IMR-90 (cell line): Measurements from ENCODE around the gene ARHGEF40. TPM values are rescaled to one million over a fixed set of nuclear protein-coding genes. Genes with fewer than 3 reads are reported as not detected.

ENCODE experiments used
- ATAC-seq: fragments of 200-7000 bp; cut with Tn5 transposase; 2 replicates; pipeline ENCODE4 v1.9.1; 2020; ENCODE audit warnings: low read depth, mild to moderate bottlenecking, moderate library complexity
- BruUV-seq: library from RNA; stranded (reverse); fragments of 400-500 nt; replicated peaks from 2 replicates; lab custom pipeline; 2021; lab: Mats Ljungman, UMichigan
- CTCF ChIA-PET: fragments of 300-600 bp; formaldehyde crosslinking; extraction: SDS; loops from one replicate; lab custom pipeline; 2021; ENCODE audit warnings: antibody characterized with exemption; lab: Yijun Ruan, JAX
- POLR2A ChIA-PET: fragments of 300-600 bp; sonication (Branson Sonifier 250); formaldehyde crosslinking; loops from one replicate; lab custom pipeline; 2022; ENCODE audit warnings: antibody characterized with exemption; ENCODE audit not compliant: unreplicated experiment; lab: Charles Lee
- DNase-seq: peaks from one replicate; pipeline ENCODE4 v3.0.0; 2013
- H2AFZ ChIP-seq: replicated peaks from 2 replicates; pipeline ENCODE3; 2013; ENCODE audit warnings: low read length, mild to moderate bottlenecking; ENCODE audit not compliant: poor library complexity
- H2AK5ac ChIP-seq: 2 replicates; pipeline ENCODE4 v1.6.1; 2013; ENCODE audit warnings: low read depth, low read length, inconsistent platforms
- H2AK9ac ChIP-seq: replicated peaks from 2 replicates; pipeline ENCODE3; 2013; ENCODE audit warnings: mild to moderate bottlenecking, low read depth, low read length, moderate library complexity; ENCODE audit not compliant: poor library complexity
- H2BK120ac ChIP-seq: 2 replicates; pipeline ENCODE4 v1.6.1; 2013; ENCODE audit warnings: low read depth, low read length, inconsistent platforms
- H2BK15ac ChIP-seq: 3 replicates; pipeline ENCODE4 v1.6.1; 2013; ENCODE audit warnings: low read depth, low read length, inconsistent platforms
- H2BK20ac ChIP-seq: 2 replicates; pipeline ENCODE4 v1.6.1; 2013; ENCODE audit warnings: low read depth, mild to moderate bottlenecking, inconsistent platforms, low read length, moderate library complexity
- H2BK5ac ChIP-seq: 2 replicates; pipeline ENCODE4 v1.6.1; 2013; ENCODE audit warnings: mild to moderate bottlenecking, low read depth, low read length, inconsistent platforms; ENCODE audit not compliant: poor library complexity, severe bottlenecking
- H3K14ac ChIP-seq: replicated peaks from 2 replicates; pipeline ENCODE4 v1.6.1; 2013; ENCODE audit warnings: low read depth, low read length, inconsistent platforms
- H3K18ac ChIP-seq: 2 replicates; pipeline ENCODE4 v1.6.1; 2013; ENCODE audit warnings: low read depth, low read length, control low read depth
- H3K23ac ChIP-seq: 2 replicates; pipeline ENCODE4 v1.6.1; 2013; ENCODE audit warnings: low read depth, low read length, inconsistent platforms
- H3K27ac ChIP-seq: 2 replicates; pipeline ENCODE4 v1.5.1; 2013; ENCODE audit warnings: mild to moderate bottlenecking, control low read depth, low read length; ENCODE audit not compliant: insufficient read depth
- H3K27me3 ChIP-seq: 2 replicates; pipeline ENCODE4 v1.6.1; 2013; ENCODE audit warnings: low read length; ENCODE audit not compliant: control insufficient read depth, insufficient read depth
- H3K36me3 ChIP-seq: 2 replicates; pipeline ENCODE4 v1.6.1; 2013; ENCODE audit warnings: low read length, mixed read lengths; ENCODE audit not compliant: control insufficient read depth, insufficient read depth
- H3K4ac ChIP-seq: 2 replicates; pipeline ENCODE4 v1.6.1; 2013; ENCODE audit warnings: low read depth, low read length, inconsistent platforms
- H3K4me1 ChIP-seq: 2 replicates; pipeline ENCODE4 v1.6.1; 2013; ENCODE audit warnings: low read length, mixed read lengths; ENCODE audit not compliant: control insufficient read depth, insufficient read depth
- H3K4me2 ChIP-seq: 2 replicates; pipeline ENCODE4 v1.6.1; 2013; ENCODE audit warnings: low read depth, mild to moderate bottlenecking, control low read depth, low read length, moderate library complexity
- H3K4me3 ChIP-seq: 2 replicates; pipeline ENCODE4 v1.5.1; 2013; ENCODE audit warnings: low read depth, mild to moderate bottlenecking, control low read depth, low read length, moderate library complexity; ENCODE audit not compliant: insufficient read depth
- H3K56ac ChIP-seq: 2 replicates; pipeline ENCODE4 v1.6.1; 2013; ENCODE audit warnings: low read length, inconsistent platforms; ENCODE audit not compliant: insufficient read depth; ENCODE audit errors: extremely low read depth
- H3K79me1 ChIP-seq, 2 experiments: 2 replicates each; pipeline ENCODE4 v1.6.1; 2013; ENCODE audit warnings: low read length in 2 of 2, inconsistent platforms in 1 of 2, low read depth in 1 of 2
- H3K9ac ChIP-seq: 2 replicates; pipeline ENCODE4 v1.6.1; 2013; ENCODE audit warnings: low read depth, low read length, control low read depth
- H3K9me1 ChIP-seq: 2 replicates; pipeline ENCODE4 v1.6.1; 2013; ENCODE audit warnings: low read length, inconsistent platforms; ENCODE audit not compliant: insufficient read depth
- H3K9me3 ChIP-seq: 2 replicates; pipeline ENCODE4 v1.6.1; 2013; ENCODE audit warnings: low read length; ENCODE audit not compliant: control insufficient read depth, insufficient read depth
- H4K20me1 ChIP-seq: 2 replicates; pipeline ENCODE4 v1.6.1; 2013; ENCODE audit warnings: low read length, inconsistent platforms; ENCODE audit not compliant: insufficient read depth
- H4K5ac ChIP-seq: 2 replicates; pipeline ENCODE4 v1.6.1; 2013; ENCODE audit warnings: mild to moderate bottlenecking, low read depth, low read length, control low read depth
- H4K8ac ChIP-seq, 2 experiments: 2 replicates each; pipeline ENCODE4 v1.6.1; 2013; ENCODE audit warnings: low read depth in 2 of 2, low read length in 2 of 2, control low read depth in 1 of 2, inconsistent platforms in 1 of 2
- H4K91ac ChIP-seq: 2 replicates; pipeline ENCODE4 v1.6.1; 2013; ENCODE audit warnings: low read depth, low read length, inconsistent platforms; ENCODE audit not compliant: insufficient read depth
- BHLHE40 ChIP-seq: fragments of 150-350 bp; IDR thresholded peaks from 2 replicates; pipeline ENCODE4 v1.6.1; 2016; ENCODE audit warnings: mild to moderate bottlenecking, low read depth, low read length
- CEBPB ChIP-seq: IDR thresholded peaks from 2 replicates; pipeline ENCODE4 v1.6.1; 2012; ENCODE audit warnings: low read depth, low read length, improper control_type of control experiment
- CHD1 ChIP-seq: IDR thresholded peaks from 2 replicates; pipeline ENCODE4 v1.6.1; 2012; ENCODE audit warnings: low read depth, low read length, improper control_type of control experiment
- FOS ChIP-seq: fragments of 150-350 bp; IDR thresholded peaks from 2 replicates; pipeline ENCODE4 v1.6.1; 2016; ENCODE audit warnings: low read depth, low read length
- MAZ ChIP-seq: IDR thresholded peaks from 2 replicates; pipeline ENCODE4 v1.6.1; 2012; ENCODE audit warnings: low read depth, mild to moderate bottlenecking, low read length, improper control_type of control experiment, moderate library complexity, borderline replicate concordance
- MXI1 ChIP-seq: IDR thresholded peaks from 2 replicates; pipeline ENCODE4 v1.6.1; 2012; ENCODE audit warnings: low read depth, mild to moderate bottlenecking, low read length, moderate library complexity, borderline replicate concordance
- NFE2L2 ChIP-seq: fragments of 150-350 bp; IDR thresholded peaks from 2 replicates; pipeline ENCODE4 v1.6.1; 2016; ENCODE audit warnings: low read depth, mild to moderate bottlenecking, low read length
- POLR2A ChIP-seq: IDR thresholded peaks from 2 replicates; pipeline ENCODE4 v1.6.1; 2012; ENCODE audit warnings: mild to moderate bottlenecking, low read depth, low read length
- RAD21 ChIP-seq: IDR thresholded peaks from 2 replicates; pipeline ENCODE4 v1.6.1; 2012; ENCODE audit warnings: low read length, improper control_type of control experiment
- RCOR1 ChIP-seq: IDR thresholded peaks from 2 replicates; pipeline ENCODE4 v1.6.1; 2012; ENCODE audit warnings: mild to moderate bottlenecking, low read length, improper control_type of control experiment; ENCODE audit not compliant: insufficient replicate concordance
- RFX5 ChIP-seq: IDR thresholded peaks from 2 replicates; pipeline ENCODE4 v1.8.0; 2012; ENCODE audit warnings: low read depth, mild to moderate bottlenecking, low read length, moderate library complexity
- SMC3 ChIP-seq: fragments of 150-350 bp; IDR thresholded peaks from 2 replicates; pipeline ENCODE4 v1.6.1; 2016; ENCODE audit warnings: low read depth, mild to moderate bottlenecking, antibody characterized with exemption, low read length, moderate library complexity
- WGBS, 2 experiments: methylation state at CpG; one replicate each; pipeline versions ENCODE4 v1.1.5 to v1.1.7; 2013; ENCODE audit warnings: missing lambda C conversion rate in 2 of 2; ENCODE audit not compliant: insufficient read length in 1 of 2; ENCODE audit errors: extremely low coverage in 2 of 2; 5-methylcytosine and 5-hydroxymethylcytosine counted together
- dilution Hi-C: fragments of 300-500 bp; cut with HindIII; formaldehyde crosslinking; loops from one replicate; pipeline ENCODE4 v1.14.3; 2018; ENCODE audit warnings: low sequenced_read_pairs; ENCODE audit not compliant: unreplicated experiment
- in situ Hi-C: fragments of 300-500 bp; cut with MboI; formaldehyde crosslinking; loops from 3 replicates; pipeline ENCODE4 v1.14.3; 2019; ENCODE audit warnings: low sequenced_read_pairs, inconsistent platforms, mixed read lengths
- intact Hi-C: fragments of 100-400 bp; cut with micrococcal nuclease; formaldehyde crosslinking; loops from 2 replicates; pipeline ENCODE4 v1.10.0; 2022
- polyA plus RNA-seq, 3 experiments: library from polyadenylated mRNA; depleted of rRNA; stranded (reverse); fragments of >200 nt; gene quantifications; 2 replicates each; pipeline ENCODE4 v1.2.3, GENCODE V29; 2012; ENCODE audit warnings: low replicate concordance in 1 of 3
- total RNA-seq: library from RNA; depleted of rRNA; stranded (reverse); fragments of >200 nt; gene quantifications from 2 replicates; pipeline ENCODE4 v1.2.3, GENCODE V29; 2012
- TF ChIP-seq, protein P1 (sequence below): fragments of 150-350 bp; IDR thresholded peaks from 2 replicates; pipeline ENCODE4 v1.6.1; 2016; ENCODE audit warnings: low read depth, mild to moderate bottlenecking, low read length, moderate library complexity, borderline replicate concordance
- TF ChIP-seq, protein P2 (sequence below): conservative IDR thresholded peaks from 2 replicates; pipeline ENCODE4 v1.5.1; 2012; ENCODE audit warnings: mild to moderate bottlenecking, low read depth, low read length, improper control_type of control experiment
- TF ChIP-seq, protein P3 (sequence below): fragments of 150-350 bp; IDR thresholded peaks from 2 replicates; pipeline ENCODE4 v1.6.1; 2017; ENCODE audit warnings: mild to moderate bottlenecking, antibody characterized with exemption, low read length, low read depth

ARHGEF40 gene
- total and polyA plus RNA-seq, 2 of the 4 experiments (the other 2 are of a cell fraction): 18.1 to 58.4 TPM

DNA sequence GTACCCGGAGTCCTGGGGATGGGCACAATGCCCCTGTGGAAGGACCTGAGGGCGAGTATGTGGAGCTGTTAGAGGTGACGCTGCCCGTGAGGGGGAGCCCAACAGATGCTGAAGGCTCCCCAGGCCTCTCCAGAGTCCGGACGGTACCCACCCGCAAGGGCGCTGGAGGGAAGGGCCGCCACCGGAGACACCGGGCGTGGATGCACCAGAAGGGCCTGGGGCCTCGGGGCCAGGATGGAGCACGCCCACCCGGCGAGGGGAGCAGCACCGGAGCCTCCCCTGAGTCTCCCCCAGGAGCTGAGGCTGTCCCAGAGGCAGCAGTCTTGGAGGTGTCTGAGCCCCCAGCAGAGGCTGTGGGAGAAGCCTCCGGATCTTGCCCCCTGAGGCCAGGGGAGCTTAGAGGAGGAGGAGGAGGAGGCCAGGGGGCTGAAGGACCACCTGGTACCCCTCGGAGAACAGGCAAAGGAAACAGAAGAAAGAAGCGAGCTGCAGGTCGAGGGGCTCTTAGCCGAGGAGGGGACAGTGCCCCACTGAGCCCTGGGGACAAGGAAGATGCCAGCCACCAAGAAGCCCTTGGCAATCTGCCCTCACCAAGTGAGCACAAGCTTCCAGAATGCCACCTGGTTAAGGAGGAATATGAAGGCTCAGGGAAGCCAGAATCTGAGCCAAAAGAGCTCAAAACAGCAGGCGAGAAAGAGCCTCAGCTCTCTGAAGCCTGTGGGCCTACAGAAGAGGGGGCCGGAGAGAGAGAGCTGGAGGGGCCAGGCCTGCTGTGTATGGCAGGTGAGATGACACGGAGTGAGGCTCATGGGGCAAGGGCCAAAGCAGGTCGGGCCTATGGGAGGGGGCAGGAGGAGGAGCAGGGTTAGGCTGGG, 4.5 kb downstream of the ARHGEF40 start:
- WGBS, 2 experiments: 95% methylated on average over 6 of the region's 26 CpGs; no CpG with 5 or more reads in 1 of the 2 experiments
- peaks cover 11% of the 10 kb centered on the region for H3K4me1 ChIP-seq
- no peak overlapping the region for H3K4ac ChIP-seq
- H3K9me3 ChIP-seq: no peaks in the 10 kb centered on the region
- no TSS peak for BruUV-seq
- ChIA-PET CTCF (no interaction called here), POLR2A (no interaction called here)
- no peak overlapping the region for H3K14ac ChIP-seq
- dilution Hi-C loops: no loop called here
- ATAC-seq: no peak
- no peak overlapping the region for H4K5ac ChIP-seq
- H3K4me2 ChIP-seq: no peak overlapping the region
- peaks cover 64% of the 10 kb centered on the region for H3K36me3 ChIP-seq
- intact Hi-C loops: no loop called here
- H2BK15ac ChIP-seq: no peak overlapping the region
- no peak overlapping the region for H2AK9ac ChIP-seq
- H2BK120ac ChIP-seq: no peak overlapping the region
- H3K9ac ChIP-seq: no peak overlapping the region
- peak overlapping the region; percentile 17 for H2AFZ ChIP-seq
- H3K79me1 ChIP-seq: peaks cover 29 to 54% of the 10 kb centered on the region in 2 experiments
- H3K27ac ChIP-seq: no peak overlapping the region
- H3K56ac ChIP-seq: no peak overlapping the region
- no peaks in the 10 kb centered on the region for H3K27me3 ChIP-seq
- no peak overlapping the region for H3K23ac ChIP-seq
- H2BK20ac ChIP-seq: no peak overlapping the region
- in situ Hi-C loops: loop anchor here (25.0 kb wide), 2 partner anchors 612 to 737 kb away; partner anchors contain the start of genes APEX1, CCNB1IP1, OSGEP and PARP2
- DNase-seq: no peak
- H2BK5ac ChIP-seq: no peak overlapping the region
- H3K9me1 ChIP-seq: peaks cover 10% of the 10 kb centered on the region
- H2AK5ac ChIP-seq: no peak overlapping the region
- no peak overlapping the region for H4K91ac ChIP-seq
- H3K18ac ChIP-seq: no peak overlapping the region
- no peak overlapping the region for H3K4me3 ChIP-seq
- H4K20me1 ChIP-seq: peaks cover 10% of the 10 kb centered on the region
- no peak overlapping the region for H4K8ac ChIP-seq
- TF ChIP-seq MAZ (no peak), RFX5 (no peak), CHD1 (no peak), POLR2A (no peak), RAD21 (no peak), CEBPB (no peak), MXI1 (no peak), BHLHE40 (no peak), FOS (no peak), SMC3 (no peak), RCOR1 (no peak), NFE2L2 (no peak)
- TF ChIP-seq, protein P1, sequence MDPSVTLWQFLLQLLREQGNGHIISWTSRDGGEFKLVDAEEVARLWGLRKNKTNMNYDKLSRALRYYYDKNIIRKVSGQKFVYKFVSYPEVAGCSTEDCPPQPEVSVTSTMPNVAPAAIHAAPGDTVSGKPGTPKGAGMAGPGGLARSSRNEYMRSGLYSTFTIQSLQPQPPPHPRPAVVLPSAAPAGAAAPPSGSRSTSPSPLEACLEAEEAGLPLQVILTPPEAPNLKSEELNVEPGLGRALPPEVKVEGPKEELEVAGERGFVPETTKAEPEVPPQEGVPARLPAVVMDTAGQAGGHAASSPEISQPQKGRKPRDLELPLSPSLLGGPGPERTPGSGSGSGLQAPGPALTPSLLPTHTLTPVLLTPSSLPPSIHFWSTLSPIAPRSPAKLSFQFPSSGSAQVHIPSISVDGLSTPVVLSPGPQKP: no peak
- TF ChIP-seq, protein P2, sequence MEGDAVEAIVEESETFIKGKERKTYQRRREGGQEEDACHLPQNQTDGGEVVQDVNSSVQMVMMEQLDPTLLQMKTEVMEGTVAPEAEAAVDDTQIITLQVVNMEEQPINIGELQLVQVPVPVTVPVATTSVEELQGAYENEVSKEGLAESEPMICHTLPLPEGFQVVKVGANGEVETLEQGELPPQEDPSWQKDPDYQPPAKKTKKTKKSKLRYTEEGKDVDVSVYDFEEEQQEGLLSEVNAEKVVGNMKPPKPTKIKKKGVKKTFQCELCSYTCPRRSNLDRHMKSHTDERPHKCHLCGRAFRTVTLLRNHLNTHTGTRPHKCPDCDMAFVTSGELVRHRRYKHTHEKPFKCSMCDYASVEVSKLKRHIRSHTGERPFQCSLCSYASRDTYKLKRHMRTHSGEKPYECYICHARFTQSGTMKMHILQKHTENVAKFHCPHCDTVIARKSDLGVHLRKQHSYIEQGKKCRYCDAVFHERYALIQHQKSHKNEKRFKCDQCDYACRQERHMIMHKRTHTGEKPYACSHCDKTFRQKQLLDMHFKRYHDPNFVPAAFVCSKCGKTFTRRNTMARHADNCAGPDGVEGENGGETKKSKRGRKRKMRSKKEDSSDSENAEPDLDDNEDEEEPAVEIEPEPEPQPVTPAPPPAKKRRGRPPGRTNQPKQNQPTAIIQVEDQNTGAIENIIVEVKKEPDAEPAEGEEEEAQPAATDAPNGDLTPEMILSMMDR: no peak
- TF ChIP-seq, protein P3, sequence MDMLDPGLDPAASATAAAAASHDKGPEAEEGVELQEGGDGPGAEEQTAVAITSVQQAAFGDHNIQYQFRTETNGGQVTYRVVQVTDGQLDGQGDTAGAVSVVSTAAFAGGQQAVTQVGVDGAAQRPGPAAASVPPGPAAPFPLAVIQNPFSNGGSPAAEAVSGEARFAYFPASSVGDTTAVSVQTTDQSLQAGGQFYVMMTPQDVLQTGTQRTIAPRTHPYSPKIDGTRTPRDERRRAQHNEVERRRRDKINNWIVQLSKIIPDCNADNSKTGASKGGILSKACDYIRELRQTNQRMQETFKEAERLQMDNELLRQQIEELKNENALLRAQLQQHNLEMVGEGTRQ: no peak
